SIG-M5 treated with dmso at 0.1 percent for 504 hours (cell line): ENCODE results near the gene PDLIM5.
"Not testable (repeated sequence)": the region's sequence is repeated elsewhere in the genome, so short reads cannot be mapped to it uniquely, and the experiment has no call there.

ENCODE experiments used
- DNase-seq: peaks from one replicate; lab custom pipeline; 2025; ENCODE audit not compliant: unreplicated experiment; lab: John Stamatoyannopoulos, UW

The PDLIM5 gene

GRCh38 chr4:94583914-94584641, 132.3 kb downstream of the PDLIM5 start:
- DNase-seq: no peak

GRCh38 chr4:94588896-94589693, 137.4 kb downstream of the PDLIM5 start:
- no peak for DNase-seq

- DNase-seq: no peak
Measured at GRCh38 chr4:94590493-94590892, 138.8 kb downstream of the PDLIM5 start.

- no peak for DNase-seq
Measured at GRCh38 chr4:94591289-94591688, 139.5 kb downstream of the PDLIM5 start.

GRCh38 chr4:94595013-94595412, 143.3 kb downstream of the PDLIM5 start:
- DNase-seq: no peak

- DNase-seq: peak; percentile 21
Measured at GRCh38 chr4:94595880-94596483, 144.2 kb downstream of the PDLIM5 start.

GRCh38 chr4:94598758-94599157, 147.0 kb downstream of the PDLIM5 start:
- DNase-seq: no peak

- DNase-seq: no peak
Measured at GRCh38 chr4:94603170-94603747, 151.5 kb downstream of the PDLIM5 start.

- no peak for DNase-seq
Measured at GRCh38 chr4:94605241-94605805, 153.6 kb downstream of the PDLIM5 start.

GRCh38 chr4:94610145-94610544, 158.4 kb downstream of the PDLIM5 start:
- DNase-seq: no peak

GRCh38 chr4:94613248-94613647, 161.5 kb downstream of the PDLIM5 start:
- no peak for DNase-seq

- no peak for DNase-seq
Measured at GRCh38 chr4:94615451-94615850, 163.7 kb downstream of the PDLIM5 start.

- peak; percentile 24 for DNase-seq
Measured at GRCh38 chr4:94621491-94622080, 169.8 kb downstream of the PDLIM5 start.

GRCh38 chr4:94623126-94623911, 171.6 kb downstream of the PDLIM5 start:
- no peak for DNase-seq

GRCh38 chr4:94626942-94627341, 175.2 kb downstream of the PDLIM5 start:
- DNase-seq: no peak

- not testable (repeated sequence) for DNase-seq
Measured at GRCh38 chr4:94629058-94629457, 177.3 kb downstream of the PDLIM5 start.

GRCh38 chr4:94629837-94630236, 178.1 kb downstream of the PDLIM5 start:
- no peak for DNase-seq

- DNase-seq: no peak
Measured at GRCh38 chr4:94634271-94634670, 182.5 kb downstream of the PDLIM5 start.

GRCh38 chr4:94635177-94635576, 183.4 kb downstream of the PDLIM5 start:
- DNase-seq: no peak

- no peak for DNase-seq
Measured at GRCh38 chr4:94636004-94636403, 184.3 kb downstream of the PDLIM5 start.
